Measurements from ENCODE around the gene EFNA5.

Gene EFNA5

GRCh38 chr5:107636555-107636954 is 34.2 kb downstream of the EFNA5 start:
- DNase-seq, result no peak

GRCh38 chr5:107636068-107636467 is 34.7 kb downstream of the EFNA5 start:
- no peak for DNase-seq

GRCh38 chr5:107634981-107635848 is 35.5 kb downstream of the EFNA5 start:
- no peak for DNase-seq

GRCh38 chr5:107633171-107633901 is 37.4 kb downstream of the EFNA5 start:
- no peak for DNase-seq

- DNase-seq, result no peak
Measured at GRCh38 chr5:107631805-107632362, 38.9 kb downstream of the EFNA5 start.

GRCh38 chr5:107630184-107630583 is 40.6 kb downstream of the EFNA5 start:
- no peak for DNase-seq

- DNase-seq, result no peak
Measured at GRCh38 chr5:107624235-107624634, 46.5 kb downstream of the EFNA5 start.

- no peak for DNase-seq
Measured at GRCh38 chr5:107621089-107621488, 49.6 kb downstream of the EFNA5 start.

GRCh38 chr5:107619781-107620180 is 51.0 kb downstream of the EFNA5 start:
- no peak for DNase-seq

GRCh38 chr5:107618242-107618641 is 52.5 kb downstream of the EFNA5 start:
- DNase-seq, result no peak

GRCh38 chr5:107617052-107617451 is 53.7 kb downstream of the EFNA5 start:
- DNase-seq, result no peak

GRCh38 chr5:107616213-107616612 is 54.5 kb downstream of the EFNA5 start:
- DNase-seq, result no peak

GRCh38 chr5:107615299-107615817 is 55.4 kb downstream of the EFNA5 start:
- no peak for DNase-seq

- no peak for DNase-seq
Measured at GRCh38 chr5:107612541-107612940, 58.2 kb downstream of the EFNA5 start.

GRCh38 chr5:107610798-107611197 is 59.9 kb downstream of the EFNA5 start:
- DNase-seq, result no peak

- no peak for DNase-seq
Measured at GRCh38 chr5:107607671-107608345, 62.9 kb downstream of the EFNA5 start.

GRCh38 chr5:107607196-107607595 is 63.5 kb downstream of the EFNA5 start:
- no peak for DNase-seq

- no peak for DNase-seq
Measured at GRCh38 chr5:107605596-107606125, 65.1 kb downstream of the EFNA5 start.

- DNase-seq, result no peak
Measured at GRCh38 chr5:107604990-107605389, 65.7 kb downstream of the EFNA5 start.

- DNase-seq, result no peak
Measured at GRCh38 chr5:107604146-107604910, 66.4 kb downstream of the EFNA5 start.

GRCh38 chr5:107603349-107603748 is 67.4 kb downstream of the EFNA5 start:
- DNase-seq, result no peak

GRCh38 chr5:107602896-107603295 is 67.8 kb downstream of the EFNA5 start:
- DNase-seq, result no peak

All from activated naive CD4-positive, alpha-beta T cell treated with Interleukin-2 at 50 U/mL for 16 hours (primary cell).